Esophagus squamous epithelium (tissue), 4 donors: Measurements from ENCODE around the gene STEAP3.

Experiments used
- CTCF ChIP-seq, 6 experiments: fragments of 450-650 bp in 4 of 6; fragments of 200-600 bp in 2 of 6; sonication (generic) in 2 of 6; IDR thresholded peaks; one replicate each; pipeline ENCODE4 v1.5.1; 2016 to 2019; ENCODE audit warnings: antibody characterized with exemption in 6 of 6, mild to moderate bottlenecking in 4 of 6, moderate library complexity in 4 of 6
- POLR2A ChIP-seq, 4 donors: fragments of 450-650 bp; IDR thresholded peaks; one replicate each; pipeline ENCODE4 v1.6.1; 2017; ENCODE audit warnings: antibody characterized with exemption in 4 of 4, mild to moderate bottlenecking in 4 of 4, moderate library complexity in 3 of 4

GRCh38 chr2:119295688-119296375 lies 72.2 kb downstream of the STEAP3 start:
- TF ChIP-seq CTCF (IDR thresholded peaks at IDR 0.05) (no peak), POLR2A (IDR thresholded peaks at IDR 0.05) (no peak)
